RPMI7951 (cell line): ENCODE results near the gene KAZN. TPM values are rescaled to one million over a fixed set of nuclear protein-coding genes. Genes with fewer than 3 reads are reported as not detected.

Experiments used
- DNase-seq: peaks from one replicate; pipeline ENCODE4 v3.0.0-alpha.2; 2012; ENCODE audit warnings: low read depth
- total RNA-seq: library from RNA; depleted of rRNA; stranded (reverse); fragments of >200 nt; shearing (Covaris generic); gene quantifications from 2 replicates; pipeline ENCODE4 v1.2.3, GENCODE V29; 2014

Gene KAZN
- total RNA-seq, 1 experiment from 2014 or later: 0.24 TPM

DNA sequence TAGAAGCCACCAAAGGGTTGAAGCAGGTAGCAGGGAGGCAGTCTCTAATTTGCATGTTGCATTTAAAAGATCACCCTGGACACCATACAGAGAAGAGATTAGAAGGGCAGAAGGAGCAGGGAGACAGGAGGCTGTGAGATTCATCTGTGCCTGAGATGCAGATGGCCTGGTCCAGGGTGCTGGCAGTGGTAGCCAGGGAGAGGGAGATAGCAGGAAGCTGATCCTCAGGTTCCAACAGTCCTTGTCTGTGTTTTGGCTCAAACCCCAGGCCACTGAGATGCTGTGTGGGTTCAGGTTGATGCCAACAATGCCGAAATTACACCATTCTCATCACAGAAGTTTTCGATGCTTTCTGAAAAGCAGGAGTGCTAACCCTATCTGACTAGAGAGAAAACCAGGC, 113.7 kb downstream of the KAZN start:
- no peak for DNase-seq

- DNase-seq: no peak
These were observed 114.6 kb downstream of the KAZN start for GRCh38 chr1:14713077-14713476.

GRCh38 chr1:14715266-14715665, 116.8 kb downstream of the KAZN start:
- no peak for DNase-seq

DNA sequence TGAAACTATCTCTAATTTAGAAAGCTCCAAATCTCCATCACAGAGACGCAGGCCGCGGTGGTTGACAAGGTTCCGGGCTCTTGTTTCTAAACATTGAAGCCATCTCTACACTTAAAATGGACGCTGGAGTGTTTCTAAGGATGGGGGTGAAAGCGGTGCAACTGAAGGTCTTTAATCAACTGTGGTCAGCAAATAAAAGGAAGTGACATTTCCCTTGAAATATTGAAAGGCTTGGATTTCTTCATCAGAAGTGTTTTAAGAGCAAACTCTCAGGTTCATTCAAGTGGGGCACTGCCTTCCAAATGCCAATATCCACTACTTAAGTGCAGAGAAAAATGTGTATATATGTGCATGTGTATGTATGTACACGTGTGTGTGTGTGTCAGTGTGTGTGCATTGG, 117.3 kb downstream of the KAZN start:
- DNase-seq: no peak

GRCh38 chr1:14716474-14716873, 118.0 kb downstream of the KAZN start:
- no peak for DNase-seq

DNA sequence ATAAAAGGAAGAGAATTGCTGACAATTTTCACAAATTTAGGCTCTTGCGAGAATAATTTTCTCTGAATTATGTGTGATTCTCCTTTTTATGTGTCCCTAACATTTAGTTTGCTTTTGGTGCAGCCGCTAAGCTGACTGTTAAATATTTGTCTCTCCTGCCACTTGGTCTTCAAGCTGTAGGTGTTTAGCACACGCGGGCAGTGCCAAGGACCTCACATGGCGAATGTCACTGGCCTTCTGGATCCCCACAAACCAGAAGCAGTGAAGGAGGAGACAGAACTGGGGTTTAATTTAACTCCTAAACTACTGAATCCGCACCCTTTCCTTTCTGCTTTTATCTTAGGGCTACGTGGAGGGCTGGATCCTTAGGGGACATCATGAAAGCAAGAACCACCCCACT, 120.0 kb downstream of the KAZN start:
- DNase-seq: no peak

DNA sequence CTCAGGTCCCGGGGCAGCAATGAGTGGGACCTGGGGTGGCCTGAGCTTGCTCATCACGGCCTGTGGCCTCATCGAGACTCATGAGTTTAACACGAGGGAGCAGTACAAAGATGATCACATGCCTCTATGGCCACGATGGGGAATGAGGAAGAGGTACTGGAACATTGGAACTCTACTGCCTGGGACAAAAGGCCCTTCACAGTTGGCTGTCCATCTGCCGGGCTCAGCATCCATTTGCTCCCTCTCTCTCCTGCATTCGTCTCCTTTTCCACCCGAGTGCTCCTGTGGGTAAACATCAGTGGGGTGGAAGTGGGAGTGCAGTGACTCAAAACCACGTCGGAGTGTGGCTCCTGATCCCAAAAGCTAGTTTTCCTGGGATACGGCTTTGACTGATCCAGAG, 124.9 kb downstream of the KAZN start:
- DNase-seq: no peak

DNA sequence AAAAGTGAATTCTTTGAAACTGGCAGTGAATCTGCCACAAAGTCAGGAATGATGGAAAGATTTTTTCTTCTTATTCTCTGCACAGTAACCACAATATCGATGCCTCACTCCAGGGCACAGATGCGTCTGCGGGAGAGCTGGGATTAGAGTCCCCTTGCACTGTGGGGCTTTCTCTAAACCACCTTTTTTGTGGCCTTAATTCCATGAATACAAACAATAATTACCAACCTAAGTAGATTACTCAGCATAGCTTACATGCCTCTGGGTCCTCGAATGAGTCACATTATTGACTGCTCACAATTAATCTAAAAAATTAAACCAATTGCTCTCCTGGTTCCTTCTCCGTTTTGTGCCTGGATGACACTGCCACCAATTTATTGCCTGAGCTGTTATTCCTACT, 125.8 kb downstream of the KAZN start:
- peak; percentile 25 for DNase-seq

- no peak for DNase-seq
These were observed 126.2 kb downstream of the KAZN start for GRCh38 chr1:14724678-14725077.

DNA sequence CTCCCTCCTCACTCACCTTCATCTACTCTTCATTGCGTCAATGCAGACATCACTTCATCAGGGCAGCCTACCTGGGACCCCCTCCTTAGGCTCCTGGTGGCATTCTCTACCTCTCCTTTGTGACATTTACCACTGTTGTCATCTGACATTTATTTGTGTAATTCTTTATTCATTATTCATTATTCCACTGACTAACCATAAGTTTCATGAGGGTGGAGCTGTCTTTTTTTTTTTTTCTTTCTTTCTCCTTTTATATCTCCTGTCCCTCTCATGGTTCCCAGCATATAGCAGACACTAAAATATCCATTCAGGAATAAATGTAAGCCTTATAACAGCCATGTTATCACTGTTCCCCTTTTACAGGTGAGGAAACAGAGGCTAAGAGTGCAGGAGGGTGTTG, 126.8 kb downstream of the KAZN start:
- no peak for DNase-seq

DNA sequence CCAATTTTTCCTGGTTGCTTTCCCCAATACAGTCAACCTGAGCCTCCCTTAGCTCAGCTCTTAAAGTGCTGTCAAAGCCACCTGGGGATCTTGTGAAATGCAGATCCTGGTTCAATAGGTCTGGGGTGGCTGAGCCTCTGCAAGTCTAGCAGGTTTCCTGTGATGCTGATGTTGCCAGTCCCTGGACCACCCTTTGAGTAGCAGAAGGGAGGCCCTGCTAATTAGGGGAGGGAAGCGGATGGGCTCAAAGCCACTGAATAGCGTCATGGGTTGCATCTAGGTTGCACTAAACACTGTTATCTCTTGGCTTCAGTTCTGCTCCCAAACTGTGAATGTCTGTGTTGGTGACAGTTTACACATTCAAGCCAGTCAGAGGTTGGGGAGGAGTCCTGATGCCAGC, 127.2 kb downstream of the KAZN start:
- DNase-seq: no peak

DNA sequence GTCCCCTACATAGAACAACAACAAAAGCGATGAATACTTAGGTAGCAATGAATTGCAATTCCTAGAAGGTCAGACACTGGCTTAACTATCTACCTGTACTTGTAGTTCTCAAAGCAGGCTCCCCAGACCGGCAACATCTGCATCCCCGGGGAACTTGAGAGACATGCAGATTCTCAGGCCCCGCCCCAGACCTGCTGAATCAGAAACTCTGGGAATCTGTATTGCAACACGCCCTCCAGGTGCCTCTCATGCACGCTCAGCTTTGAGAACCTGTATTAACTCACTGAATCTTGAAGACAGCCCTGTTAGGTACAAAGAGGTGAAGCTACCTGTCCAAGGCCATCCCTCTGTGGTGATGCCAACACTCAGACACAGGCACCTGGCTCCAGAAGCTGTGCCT, 128.1 kb downstream of the KAZN start:
- no peak for DNase-seq

GRCh38 chr1:14728516-14728915, 130.0 kb downstream of the KAZN start:
- DNase-seq: no peak

DNA sequence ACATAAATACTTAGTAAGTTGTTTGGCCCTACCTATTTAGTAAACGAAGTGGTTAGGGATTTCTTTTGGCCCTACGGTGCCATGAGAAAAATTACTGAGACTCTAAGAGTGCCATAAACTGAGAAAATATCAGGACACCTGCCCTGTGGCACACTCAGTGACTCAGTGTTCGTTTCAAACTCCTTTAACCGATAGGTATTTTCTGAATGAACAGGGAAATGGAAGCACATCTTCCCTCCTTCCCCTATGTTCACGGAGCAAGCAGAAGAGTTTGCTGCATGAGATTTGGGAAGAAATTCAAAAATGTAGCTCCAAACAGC, 134.2 kb downstream of the KAZN start:
- no peak for DNase-seq

GRCh38 chr1:14733048-14733778, 134.7 kb downstream of the KAZN start:
- DNase-seq: peak; percentile 21

DNA sequence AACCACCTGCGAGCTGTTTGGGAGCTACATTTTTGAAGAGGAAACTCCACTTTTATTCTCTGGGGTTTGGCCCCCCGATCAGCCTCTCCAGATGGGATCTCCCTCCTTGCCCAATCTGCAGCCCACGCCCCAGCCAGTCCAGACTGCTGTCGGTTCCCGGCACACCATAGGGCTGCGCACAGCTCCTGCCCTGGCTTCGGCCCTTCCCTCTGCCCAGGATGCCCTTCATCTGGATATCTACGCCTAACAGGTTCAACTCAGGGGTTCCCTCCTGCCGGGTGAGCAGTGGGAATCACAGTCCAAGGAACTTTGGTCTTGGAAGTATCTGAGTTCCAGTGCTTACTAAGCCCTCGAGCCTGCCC, 135.3 kb downstream of the KAZN start:
- DNase-seq: no peak

GRCh38 chr1:14735841-14736240, 137.4 kb downstream of the KAZN start:
- DNase-seq: no peak

DNA sequence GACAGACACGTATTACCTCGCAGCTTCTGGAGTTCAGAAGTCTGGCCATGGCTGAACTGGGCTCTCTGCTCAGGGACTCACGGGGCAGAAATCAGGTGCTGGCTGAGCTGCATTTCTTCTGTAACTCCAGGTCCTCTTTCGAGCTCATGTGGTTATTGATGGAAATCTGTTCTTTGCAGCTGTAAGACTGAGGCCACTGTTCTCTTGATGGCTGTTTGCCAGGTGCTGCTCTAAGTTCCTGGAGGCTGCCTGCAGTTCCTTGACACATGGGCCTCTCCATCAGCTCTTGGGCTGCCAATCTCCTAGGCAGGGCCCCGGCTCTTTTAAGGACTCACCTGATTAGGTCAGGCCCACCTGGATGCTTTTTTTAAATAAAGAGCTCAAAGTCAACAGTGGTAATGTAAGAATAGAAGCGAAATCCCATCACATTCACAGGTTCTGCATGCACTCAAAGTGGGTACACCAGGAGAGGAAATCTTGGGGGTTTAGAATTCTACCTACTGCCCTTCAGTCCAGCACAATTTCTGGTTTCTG, 139.1 kb downstream of the KAZN start:
- DNase-seq: peak; percentile 6

GRCh38 chr1:14738235-14738634, 139.8 kb downstream of the KAZN start:
- no peak for DNase-seq

DNA sequence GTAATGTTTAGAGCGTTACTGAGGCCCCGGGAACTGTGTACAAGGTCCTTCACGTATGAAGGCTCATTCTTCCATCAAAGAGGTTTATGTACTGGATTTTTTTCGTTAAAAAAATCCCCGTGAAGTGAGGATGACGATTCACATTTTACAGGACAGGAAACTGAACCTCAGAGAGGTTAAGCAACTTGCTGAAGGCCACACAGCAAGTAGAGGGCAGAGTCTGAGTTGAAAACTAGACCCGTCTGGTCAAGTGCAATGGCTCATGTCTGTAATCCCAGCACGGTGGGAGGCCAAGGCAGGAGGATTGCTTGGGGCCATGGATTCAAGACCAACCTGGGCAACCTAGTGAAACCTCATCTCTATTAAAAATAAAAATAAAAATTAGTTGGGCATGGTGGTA, 140.2 kb downstream of the KAZN start:
- no peak for DNase-seq

- DNase-seq: no peak
These were observed 140.8 kb downstream of the KAZN start for GRCh38 chr1:14739082-14739832.

DNA sequence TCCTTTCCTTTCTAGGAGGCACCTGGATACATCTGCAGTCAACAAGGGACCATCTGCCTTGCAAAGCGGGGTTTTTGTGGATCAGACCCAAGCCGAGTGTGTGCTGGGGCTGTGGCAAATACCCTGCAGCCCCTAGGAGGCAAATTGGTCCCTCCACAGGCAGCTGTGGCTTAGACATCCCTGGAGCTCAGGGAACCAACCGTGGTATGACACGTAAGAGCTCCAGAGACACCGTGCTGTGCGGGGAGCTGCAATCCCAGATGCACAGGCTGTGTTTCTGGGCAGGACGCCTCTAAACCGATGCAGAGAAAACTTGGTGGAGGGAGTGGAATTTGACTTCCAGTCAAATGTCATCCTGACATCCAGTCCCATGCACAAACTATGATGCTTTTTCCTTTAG, 141.5 kb downstream of the KAZN start:
- DNase-seq: no peak

- no peak for DNase-seq
These were observed 142.6 kb downstream of the KAZN start for GRCh38 chr1:14741082-14741481.

DNA sequence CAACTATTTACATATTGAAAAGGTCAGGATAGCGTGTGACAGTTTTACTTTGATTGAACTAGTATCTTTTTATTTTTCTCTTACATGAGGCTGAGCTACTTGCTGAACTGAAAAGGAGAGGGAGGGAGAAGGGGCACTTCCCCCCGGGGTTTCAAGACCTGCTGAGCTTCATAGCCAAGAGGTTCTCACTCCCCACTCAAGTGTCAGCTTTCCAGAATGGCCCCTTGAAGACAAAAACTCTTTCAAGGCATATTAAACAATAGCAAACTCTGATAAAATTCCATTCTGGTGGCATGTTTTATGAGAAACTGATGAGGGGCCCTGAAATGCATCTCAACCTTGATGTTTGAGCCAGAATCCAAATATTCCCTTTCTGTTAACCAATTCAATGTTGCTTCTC, 143.0 kb downstream of the KAZN start:
- DNase-seq: no peak
